HK-2 (cell line): ENCODE data around the gene TRAPPC11.
A peak's percentile ranks its signal among the peaks of the same experiment; 100 is the strongest.
"Not testable (repeated sequence)": the region's sequence is repeated elsewhere in the genome, so short reads cannot be mapped to it uniquely, and the experiment has no call there.

Experiments used
- DNase-seq: peaks from one replicate; pipeline ENCODE4 v3.0.0-alpha.2; 2018; ENCODE audit not compliant: unreplicated experiment

TRAPPC11 gene

DNA sequence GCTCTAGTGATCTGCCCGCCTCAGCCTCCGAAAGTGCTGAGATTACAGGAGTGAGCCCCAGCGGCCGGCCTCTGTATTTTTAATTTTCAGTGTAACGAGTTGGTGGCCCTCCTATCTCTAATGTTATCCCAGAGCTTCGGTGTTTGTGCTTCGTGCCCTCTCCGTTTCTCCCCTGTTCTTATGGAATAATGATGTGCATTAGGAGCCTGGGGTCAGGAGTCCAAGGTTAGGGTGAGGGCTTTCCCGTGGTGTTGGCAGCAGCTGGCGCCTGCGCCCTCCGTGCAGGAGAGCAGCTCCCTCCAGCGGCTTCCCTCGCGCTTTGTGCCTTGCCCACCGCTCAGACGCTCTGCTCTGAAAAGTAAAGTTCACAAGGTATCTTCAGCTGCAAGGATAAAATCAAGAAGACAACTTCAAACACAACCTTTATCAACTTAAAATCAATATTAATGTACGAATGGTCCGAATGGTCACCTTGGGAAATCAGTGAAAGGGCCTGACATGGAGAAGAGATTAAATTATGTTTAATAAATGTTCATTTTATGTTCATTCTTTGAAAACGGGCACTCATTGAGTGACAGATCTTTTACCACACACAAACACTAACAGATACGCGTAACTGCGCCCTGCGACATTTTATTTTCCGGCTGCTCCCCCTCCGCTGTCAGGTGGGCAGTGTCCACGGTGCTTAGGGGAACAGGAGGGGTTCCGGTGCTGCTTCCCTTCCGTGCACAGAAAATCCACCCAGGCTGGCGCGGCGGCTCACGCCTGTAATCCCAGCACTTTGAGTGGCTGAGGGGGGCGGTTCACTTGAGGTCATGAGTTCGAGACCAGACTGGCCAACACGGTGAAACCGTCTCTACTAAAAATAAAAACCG, 62.4 kb downstream of the TRAPPC11 start:
- peak; percentile 26 for DNase-seq

DNA sequence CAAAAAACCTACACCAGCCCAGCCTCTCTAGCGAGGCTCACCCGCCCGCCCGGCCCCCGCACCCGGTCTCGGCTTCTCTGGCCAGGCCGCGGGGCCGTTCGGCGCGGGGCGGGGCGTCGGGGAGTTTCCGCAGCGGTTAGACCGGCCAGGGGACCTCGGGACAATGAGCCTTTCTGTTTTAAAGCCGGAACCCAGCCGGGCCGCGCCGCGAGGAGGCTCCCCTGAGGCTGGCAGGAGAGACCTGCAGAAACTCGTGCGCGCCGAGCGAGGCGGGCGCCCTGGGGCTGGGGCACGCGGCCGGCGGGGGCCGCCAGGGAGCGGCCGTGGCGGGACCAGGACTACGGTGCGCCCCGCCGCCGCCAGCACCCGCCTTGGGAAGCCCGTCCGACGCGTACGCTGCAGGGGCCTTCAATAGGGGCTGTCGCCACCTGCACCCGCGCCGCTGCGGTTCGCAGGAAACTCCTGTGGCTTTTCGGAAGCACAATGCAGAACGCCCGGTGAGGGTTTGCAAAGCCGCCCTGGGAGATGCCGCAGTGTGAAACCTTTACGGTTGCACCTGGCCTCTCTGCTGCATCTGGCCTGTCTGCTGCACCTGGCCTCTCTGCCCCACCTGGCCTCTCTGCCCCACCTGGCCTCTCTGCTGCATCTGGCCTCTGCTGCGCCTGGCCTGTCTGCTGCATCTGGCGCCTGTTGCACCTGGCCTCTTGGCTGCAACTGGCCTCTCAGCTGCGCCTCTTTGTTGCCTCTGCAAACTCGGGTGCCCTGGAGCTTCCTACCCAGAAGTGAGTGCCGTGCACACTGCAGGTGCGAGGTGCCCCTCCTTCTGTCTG, 63.9 kb downstream of the TRAPPC11 start:
- DNase-seq: peak; percentile 69

DNA sequence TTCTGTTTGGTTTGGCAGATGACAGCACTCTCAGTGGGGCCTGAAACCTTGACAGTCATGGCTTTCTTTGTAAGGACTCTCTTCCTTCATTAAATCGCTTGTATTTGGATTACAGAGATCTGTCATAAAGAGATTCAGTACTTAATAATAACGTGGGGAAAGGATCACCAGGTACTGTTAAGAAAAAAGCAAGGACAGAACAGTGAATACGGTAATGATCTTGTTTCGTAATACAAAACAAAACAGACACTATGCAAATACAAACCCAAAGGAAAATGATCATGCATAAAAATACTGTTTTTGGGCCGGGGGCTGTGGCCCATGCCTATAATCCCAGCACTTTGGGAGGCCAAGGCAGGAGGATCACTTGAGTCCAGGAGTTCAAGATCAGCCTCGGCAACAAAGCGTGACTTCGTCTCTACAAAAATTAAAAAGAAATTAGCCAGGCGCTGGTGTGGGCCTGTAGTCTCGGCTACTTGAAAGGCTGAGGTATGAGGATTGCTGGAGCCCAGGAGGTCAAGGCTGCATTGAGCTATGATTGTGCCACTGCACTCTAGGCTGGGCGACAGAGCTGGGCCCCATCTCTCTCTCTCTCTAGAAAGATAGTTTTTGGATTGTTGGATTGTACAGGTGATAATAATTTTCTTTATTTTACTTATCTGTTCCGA, 64.6 kb downstream of the TRAPPC11 start:
- no peak for DNase-seq

DNA sequence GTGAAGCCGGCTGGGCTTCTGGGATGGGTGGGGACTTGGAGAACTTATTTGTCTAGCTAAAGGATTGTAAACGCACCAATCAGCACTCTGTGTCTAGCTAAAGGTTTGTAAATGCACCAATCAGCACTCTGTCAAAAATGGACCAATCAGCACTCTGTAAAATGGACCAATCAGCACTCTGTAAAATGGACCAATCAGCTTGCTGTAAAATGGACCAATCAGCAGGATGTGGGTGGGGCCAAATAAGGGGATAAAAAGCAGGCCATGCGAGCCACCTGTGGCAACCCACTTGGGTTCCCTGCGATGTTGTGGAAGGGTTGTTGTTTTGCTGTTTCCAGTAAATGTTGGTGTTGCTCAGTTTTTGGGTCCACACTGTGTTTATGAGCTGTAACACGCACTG, 66.5 kb downstream of the TRAPPC11 start:
- not testable (repeated sequence) for DNase-seq

DNA sequence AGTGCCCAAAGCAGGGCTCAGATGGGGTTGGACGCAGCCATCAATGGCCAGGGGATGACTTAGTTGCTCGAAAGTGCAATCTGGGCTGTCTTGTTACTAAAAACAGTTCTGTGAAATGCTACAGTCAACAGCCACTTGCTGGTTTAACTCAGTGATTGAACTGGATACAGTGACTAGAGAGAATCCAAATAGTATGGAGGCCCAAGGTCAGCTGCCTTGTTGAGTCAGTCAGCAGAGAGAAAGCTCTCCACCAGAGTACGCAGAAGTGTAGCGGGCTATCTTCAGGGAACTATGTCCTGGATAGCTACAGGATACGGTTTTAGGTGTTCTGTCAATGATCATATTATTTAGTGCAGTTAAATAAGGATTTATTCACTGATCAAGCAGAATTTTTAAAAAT, 68.4 kb downstream of the TRAPPC11 start:
- DNase-seq: no peak

DNA sequence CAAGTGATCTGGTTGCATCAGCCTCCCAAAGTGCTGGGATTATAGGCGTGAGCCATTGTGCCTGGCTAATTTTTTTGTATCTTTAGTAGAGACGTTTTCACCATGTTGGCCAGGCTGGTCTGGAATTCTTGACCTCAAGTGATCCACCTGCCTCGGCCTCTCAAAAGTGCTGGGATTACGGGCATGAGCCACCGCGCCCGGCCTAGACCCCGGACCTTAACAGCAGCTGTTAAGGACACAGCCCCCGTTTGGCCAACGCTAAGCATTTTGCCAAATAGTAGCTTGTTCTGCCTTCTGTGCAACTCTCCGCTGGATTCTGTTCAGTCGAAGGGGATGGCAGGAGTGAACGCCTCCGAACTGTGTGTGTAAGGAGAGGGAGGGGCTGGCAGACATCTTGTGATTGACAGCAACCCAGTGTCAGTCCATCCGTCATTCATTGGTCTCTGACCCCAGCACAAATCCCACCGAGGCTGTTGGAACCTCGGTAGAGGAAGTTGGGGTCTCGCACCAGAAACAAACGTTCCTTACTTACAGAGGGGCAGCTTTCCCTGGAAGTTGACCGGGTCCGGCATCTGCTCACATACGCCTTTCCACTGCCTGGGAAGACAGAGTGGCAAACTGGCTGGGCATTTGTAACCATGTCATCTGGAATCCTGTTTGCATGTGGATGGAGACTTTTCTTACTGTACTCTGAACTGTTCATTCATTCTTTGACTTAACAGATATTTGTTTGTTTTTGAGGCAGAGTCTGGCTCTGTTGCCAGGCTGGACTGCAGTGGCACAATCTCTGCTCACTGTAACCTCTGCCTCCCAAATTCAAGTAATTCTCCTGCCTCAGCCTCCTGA, 69.4 kb downstream of the TRAPPC11 start:
- no peak for DNase-seq

DNA sequence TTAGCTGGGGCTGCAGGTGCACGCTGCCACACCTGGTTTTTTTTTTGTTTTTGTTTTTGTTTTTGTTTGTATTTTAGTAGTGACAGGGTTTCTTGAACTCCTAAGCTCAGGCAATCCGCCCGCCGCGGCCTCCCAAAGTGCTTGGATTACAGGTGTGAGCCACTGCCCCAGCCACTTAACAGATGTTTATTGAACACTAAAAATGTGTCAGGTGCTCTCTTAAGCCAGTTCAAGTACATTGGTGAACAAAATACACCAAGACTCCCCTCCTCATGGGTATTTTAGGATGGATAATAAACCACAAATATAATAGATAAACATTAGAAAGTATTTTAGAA, 69.9 kb downstream of the TRAPPC11 start:
- no peak for DNase-seq

DNA sequence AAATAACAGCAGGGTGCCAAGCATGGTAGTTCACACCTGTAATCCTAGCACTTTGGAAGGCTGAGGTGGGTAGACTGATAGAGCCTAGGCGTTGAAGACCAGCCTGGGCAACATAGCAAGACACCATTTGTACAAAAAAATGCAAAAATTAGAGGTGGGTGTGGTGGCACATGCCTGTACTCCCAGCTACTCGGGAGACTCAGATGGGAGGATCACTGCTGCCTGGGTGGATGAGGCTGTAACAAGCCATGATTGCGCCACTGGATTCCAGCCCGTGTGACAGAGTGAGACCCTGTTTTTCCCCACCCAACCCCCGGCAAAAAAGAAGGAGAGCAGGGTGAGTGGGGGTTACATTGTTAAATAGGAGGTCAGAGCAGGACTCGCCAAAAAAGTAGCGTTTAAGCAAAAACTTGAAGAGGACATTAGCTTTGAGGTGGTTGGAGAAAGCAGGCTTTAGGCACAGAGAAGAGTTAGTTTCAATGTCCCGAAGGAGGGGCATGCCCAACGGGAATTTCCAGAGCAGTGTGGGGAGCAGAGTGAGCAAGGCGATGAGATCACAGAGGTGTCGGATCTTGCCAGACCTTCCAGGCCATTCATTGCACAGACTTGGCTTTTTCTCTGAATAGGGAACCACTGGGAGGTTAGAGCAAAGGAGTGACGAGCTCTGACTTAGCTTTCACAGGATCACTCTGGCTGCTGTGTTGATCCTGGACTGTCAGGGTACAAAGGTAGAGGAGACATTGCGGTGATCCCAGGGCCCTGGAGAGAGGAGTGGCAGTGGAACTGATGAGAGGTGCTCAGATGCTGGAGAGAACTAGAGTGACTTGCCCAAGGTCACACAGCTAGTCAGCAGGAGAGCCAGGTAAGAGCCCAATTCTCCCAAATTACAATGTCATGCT, 70.6 kb downstream of the TRAPPC11 start:
- DNase-seq: peak; percentile 44

DNA sequence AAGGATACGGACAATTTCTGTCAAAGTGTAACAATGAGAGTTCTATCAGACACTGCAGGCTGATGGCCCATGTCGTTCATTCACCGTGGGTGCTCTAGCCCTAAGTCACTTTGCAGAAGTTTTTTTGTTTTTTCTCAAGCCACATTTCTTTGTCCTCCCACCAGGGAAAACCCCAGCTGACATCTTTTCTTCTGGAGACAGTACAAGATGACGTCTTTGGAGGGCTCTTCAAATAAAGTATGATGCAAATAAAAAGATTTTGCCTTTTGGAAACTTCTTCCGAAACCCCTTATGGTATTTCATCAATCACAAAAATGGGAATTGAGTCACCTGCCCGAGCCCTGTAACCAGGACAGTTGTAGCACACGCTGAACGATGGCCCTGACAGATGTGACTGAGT, 73.2 kb downstream of the TRAPPC11 start:
- DNase-seq: no peak

DNA sequence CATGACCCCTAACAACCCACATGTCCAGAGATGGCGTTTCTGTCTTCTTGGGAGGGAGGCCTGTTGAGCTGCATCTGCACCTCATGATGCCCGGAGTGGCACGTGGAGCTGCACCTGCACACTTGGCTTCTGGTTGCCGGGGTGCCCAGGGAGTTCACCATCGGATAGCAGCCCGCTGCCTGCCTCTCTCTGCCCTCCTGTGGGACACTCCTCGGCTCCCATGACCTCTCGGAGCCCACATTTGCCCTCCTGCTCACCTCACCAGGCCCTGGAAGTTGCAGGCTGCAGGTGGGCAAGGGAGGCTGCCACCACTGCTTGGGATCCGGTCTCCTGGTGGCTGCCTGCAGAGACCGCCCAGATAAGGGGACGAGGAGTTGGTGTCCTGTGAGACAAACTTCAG, 74.1 kb downstream of the TRAPPC11 start:
- no peak for DNase-seq

DNA sequence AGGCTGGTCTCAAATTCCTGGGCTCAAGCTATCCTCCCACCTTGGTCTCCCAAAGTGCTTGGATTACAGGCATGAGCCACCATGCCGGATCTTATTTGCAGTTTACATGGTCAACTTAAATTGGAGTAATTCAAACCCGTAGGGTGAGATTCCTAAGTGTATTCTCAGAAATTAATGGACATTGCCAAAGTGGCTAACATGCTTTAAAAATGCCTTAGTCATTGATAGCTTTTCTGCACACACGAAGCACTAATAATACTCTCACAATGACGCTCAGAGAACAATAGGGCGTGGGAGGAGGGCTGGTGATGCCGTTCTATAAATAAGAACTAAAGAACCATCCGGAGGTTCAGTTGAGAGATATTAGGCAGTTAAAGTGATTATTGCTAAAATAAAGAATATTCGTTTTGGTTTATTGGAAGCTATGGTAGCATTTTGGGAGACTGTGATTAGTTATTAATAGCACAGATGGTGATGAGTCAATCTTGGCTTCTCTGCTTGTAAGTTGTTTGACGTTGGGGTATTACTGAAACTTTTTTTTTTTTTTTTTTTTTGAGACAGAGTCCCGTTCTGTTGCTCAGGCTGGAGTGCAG, 79.1 kb downstream of the TRAPPC11 start:
- DNase-seq: no peak

DNA sequence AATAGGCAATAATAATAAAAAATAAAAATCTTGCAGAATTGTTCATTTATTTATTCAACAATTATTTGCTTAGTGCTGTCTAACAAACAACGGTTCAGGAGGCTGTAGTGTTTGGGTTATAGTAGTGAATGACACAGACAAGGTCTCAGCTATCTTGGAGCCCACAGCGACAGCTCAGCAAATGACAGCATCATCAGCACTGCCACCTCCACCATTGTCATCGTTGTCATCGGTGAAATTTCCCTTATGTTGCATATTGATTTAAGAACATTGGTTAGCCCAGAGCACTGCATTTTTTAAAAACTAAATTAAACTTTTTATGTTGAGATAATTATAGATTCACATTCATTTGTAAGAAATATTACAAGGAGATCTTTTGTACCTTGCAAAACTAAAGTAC, 79.9 kb downstream of the TRAPPC11 start:
- DNase-seq: no peak

DNA sequence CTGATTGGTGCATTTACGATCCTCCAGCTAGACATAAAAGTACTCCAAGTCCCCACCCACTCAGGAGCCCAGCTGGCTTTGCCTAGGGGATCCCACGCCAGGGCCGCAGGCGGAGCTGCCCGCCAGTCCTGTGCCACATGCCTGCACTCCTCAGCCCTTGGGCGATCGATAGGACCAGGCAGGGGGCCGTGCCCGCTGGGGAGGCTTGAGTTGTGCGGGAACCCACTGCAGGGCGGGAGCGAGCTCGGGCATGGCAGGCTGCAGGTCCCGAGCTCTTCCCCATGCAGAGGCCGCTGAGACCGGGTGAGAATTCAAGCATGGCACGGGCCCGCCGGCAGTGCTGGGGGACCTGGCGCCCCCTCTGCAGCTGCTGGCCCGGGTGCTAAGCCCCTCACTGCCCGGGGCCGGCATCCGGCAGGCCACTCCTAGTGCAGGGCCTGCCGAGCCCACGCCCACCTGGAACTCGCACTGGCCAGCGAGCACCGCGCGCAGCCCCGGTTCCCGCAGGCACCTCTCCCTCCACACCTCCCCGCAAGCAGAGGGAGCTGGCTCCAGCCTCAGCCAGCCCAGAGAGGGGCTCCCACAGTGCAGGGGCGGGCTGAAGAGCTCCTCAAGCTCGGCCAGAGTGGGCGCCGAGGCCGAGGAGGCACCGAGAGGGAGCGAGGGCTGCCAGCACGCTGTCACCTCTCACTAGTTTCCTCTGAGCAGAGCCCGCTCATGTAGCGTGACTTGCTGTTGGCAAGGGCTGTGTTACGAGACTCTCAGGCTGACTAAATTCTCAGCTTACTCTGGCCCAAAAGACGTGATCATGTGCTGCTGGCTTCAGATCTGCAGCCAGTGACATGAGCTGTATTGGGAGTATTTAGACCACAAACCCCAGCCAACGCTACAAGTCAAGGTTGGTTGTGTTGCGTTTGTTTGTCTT, 87.5 kb downstream of the TRAPPC11 start:
- DNase-seq: no peak

DNA sequence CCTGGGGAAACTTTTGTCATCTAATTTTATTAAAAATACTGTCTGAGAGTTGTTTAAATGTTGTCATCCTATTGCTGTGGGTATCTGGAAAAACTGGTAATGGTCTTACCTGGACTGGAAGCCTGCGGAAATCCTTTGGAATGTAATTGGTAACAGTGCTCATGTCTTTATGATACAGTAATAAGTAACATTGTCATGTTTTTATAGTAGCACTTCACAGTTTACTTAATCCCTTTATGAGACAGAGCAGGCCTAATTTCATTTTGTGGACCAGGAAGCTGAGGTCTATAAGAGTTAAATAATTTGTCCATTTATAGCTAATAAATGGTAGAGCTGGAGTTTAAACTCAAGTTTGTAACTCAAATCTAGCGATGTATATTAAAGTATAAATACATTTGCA, 88.3 kb downstream of the TRAPPC11 start:
- DNase-seq: no peak

DNA sequence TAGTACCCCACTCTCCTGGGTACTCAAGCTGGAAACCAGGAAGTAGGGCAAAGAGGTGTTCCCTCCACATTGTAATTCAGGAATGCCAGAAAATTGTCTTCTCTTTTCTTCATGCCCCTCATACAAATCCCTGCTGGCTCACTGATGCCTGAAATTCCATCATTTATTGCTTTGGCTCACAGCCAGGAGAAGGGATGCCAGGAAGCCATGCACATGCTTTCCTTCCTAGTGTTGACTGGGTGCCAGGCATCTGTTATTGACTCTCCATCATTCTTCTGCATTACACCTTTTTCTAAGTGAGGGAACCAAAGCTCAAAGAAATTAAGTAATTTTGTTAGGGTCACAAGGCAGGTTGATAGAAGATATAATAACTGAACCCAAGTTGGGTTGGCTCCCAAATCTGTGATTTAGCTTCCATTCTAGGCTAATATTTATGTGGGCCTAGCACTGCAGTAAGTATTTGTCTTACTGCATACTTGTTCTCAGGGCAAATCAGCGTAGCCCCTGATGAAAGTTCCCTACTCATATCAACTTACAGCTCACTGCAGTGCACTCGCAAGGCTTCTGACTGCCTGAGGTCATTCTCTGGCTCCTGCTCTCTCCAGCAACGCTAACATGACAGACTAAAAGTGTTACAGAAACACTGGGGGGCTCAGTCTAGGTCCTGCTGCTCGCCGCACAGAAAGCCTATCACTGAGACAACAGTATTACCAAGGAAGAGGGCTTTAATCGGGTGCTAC, 89.0 kb downstream of the TRAPPC11 start:
- DNase-seq: peak; percentile 13

DNA sequence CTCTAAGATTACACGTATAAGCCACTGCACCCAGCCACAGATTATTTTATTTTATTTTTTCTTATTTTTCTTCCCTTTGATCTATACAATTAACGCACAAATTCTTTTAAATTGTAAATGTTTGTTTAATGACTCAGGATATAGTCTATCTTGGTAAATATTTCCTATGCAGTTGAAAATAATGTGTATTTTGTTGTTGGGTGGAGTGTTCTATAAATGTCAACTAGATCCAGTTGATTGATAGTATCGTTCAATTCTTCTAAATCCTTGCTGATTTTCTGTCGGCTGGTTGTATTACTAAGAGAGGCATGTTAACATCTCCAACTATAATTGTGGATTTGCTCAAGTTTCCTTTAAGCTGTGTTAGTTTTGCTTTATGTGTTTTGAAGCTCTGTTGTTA, 92.0 kb downstream of the TRAPPC11 start:
- DNase-seq: no peak

DNA sequence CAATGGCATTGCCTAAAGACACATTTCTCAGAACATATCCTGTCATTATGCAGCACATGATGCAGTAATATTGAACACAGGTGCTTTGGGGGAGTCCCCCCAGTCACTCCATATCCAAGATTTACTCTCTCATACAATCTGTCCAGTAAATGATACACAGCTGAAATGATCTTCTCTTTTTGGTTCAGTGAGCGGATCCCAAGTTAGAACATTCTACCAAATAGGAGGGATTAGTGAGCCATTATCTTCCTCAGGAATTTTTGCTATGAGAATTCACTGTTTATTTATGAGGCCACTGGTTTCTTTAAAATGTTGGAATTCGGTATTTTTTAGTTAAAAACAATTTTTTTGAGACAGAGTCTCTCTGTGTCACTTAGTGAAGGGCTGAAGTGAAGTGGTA, 96.5 kb downstream of the TRAPPC11 start:
- DNase-seq: no peak

DNA sequence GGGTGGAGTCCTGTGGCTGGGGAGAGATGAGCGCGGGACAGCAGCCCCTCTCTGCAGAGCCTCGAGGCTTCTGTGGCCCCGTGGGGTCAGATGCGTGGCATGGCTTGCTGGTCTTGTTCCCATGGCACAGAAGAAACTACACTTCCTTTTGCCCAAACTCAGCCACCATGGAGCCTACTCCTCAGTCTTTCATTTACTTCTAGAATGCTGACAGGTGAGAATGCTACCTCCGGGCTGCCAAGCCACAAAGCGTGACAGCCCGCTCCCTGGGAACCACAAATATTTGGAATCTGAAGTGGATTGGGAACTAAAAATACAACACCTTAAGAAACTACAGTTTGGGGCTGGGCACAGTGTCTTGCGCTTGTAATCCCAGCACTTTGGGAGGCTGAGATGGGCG, 98.0 kb downstream of the TRAPPC11 start:
- peak; percentile 27 for DNase-seq
